Measurements from ENCODE around the gene TMEM272. TPM values are rescaled to one million over a fixed set of nuclear protein-coding genes. Genes with fewer than 3 reads are reported as not detected.

The TMEM272 gene
- total RNA-seq, 4 donors from 2014 or later, result not detected

- TF ChIP-seq CTCF (IDR thresholded peaks at IDR 0.05; ENCODE audit: low read depth), result no peak
Measured at GRCh38 chr13:51823359-51823758, 21.6 kb downstream of the TMEM272 start.

- no peak for TF ChIP-seq CTCF (IDR thresholded peaks at IDR 0.05; ENCODE audit: low read depth)
Measured at GRCh38 chr13:51822106-51822815, 22.7 kb downstream of the TMEM272 start.

- no peak for TF ChIP-seq CTCF (IDR thresholded peaks at IDR 0.05; ENCODE audit: low read depth)
Measured at GRCh38 chr13:51821606-51822005, 23.4 kb downstream of the TMEM272 start.

- TF ChIP-seq CTCF (IDR thresholded peaks at IDR 0.05; ENCODE audit: low read depth), result no peak
Measured at GRCh38 chr13:51820016-51820597, 24.9 kb downstream of the TMEM272 start.

DNA sequence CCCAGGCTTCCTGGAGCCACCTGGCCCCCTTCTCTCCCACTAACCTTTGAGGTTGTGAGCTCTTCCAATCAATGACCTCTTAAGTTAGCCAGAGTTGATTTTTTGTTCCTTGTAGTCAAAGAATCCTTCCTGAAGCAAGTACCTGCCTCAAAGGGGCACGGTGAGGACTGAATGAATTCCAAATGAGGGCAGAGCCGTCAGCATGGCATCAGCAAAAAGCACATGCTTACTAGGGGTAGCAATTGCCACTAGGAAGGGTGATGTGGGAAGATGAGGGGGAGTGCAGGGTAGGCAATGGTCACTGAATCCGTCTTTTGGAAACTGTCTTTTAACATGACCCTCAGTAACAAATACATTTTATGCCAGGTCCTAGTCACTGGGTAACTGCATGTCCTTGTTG, 25.4 kb downstream of the TMEM272 start:
- TF ChIP-seq CTCF (IDR thresholded peaks at IDR 0.05; ENCODE audit: low read depth), result no peak

DNA sequence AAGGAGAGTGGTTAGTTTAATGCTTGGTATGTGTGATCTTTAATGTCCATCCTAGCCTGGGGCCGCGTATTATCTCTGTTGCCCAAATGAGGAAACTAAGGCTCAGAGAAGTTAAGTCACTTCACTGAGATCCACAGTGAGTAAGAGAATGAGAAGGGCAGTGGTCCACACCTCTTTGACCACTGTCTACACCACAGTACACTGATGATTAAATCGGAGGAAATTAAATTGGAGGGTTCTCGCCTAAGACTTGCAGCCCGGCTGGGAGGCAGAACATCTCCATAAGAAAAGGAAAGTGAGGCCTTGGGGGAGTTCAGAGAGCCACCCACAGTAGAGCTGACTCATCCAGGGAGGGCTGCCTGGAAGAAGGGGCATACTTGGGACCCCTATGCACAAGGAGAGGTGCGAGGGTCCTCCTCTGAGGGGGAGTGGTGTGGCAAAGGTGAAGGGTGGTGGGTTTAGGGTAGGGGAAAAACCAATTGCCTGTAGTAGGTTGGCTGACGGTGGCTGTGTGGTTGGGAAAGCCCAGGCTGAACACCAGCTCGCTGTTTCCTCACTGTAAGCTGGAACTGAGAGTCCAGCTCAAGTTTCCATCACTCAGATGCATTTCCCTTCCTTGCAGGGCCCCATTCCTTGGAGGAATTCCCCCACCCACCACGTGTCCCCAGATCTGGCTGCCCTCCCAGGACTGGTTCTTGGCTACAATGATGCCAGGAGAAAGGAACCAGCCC, 26.0 kb downstream of the TMEM272 start:
- no peak for TF ChIP-seq CTCF (IDR thresholded peaks at IDR 0.05; ENCODE audit: low read depth)

GRCh38 chr13:51818276-51818675, 26.7 kb downstream of the TMEM272 start:
- TF ChIP-seq CTCF (IDR thresholded peaks at IDR 0.05; ENCODE audit: low read depth), result no peak

All from subcutaneous adipose tissue (tissue), 4 donors.